Measurements from ENCODE around the gene SPRYD3.
"Not testable (repeated sequence)": the region's sequence is repeated elsewhere in the genome, so short reads cannot be mapped to it uniquely, and the experiment has no call there.

The SPRYD3 gene

GRCh38 chr12:53049571-53050318, 29.4 kb downstream of the SPRYD3 start, which contains the start of gene TNS2:
TSS of gene TNS2 (plus strand) at chr12:53050065. CDS start at chr12:53050186, 121 bp downstream.
- no peak for DNase-seq

- no peak for DNase-seq
These were observed 30.3 kb downstream of the SPRYD3 start for GRCh38 chr12:53048780-53049401.

- no peak for DNase-seq
These were observed 31.0 kb downstream of the SPRYD3 start for GRCh38 chr12:53048033-53048779.

GRCh38 chr12:53047221-53048032, 31.8 kb downstream of the SPRYD3 start:
- DNase-seq, result peak; percentile 51 to 69 (median 65)

GRCh38 chr12:53046655-53047220, 32.5 kb downstream of the SPRYD3 start:
- DNase-seq, result peak in 3 of 5 experiments; percentile 22 to 57 (median 55)

GRCh38 chr12:53045696-53046045, 33.5 kb downstream of the SPRYD3 start:
- no peak for DNase-seq

GRCh38 chr12:53044896-53045695, 34.1 kb downstream of the SPRYD3 start:
- DNase-seq, result no peak

- no peak for DNase-seq
These were observed 35.1 kb downstream of the SPRYD3 start for GRCh38 chr12:53044052-53044581.

- DNase-seq, result no peak
These were observed 36.4 kb downstream of the SPRYD3 start for GRCh38 chr12:53042607-53043454.

- DNase-seq, result no peak
These were observed 39.3 kb downstream of the SPRYD3 start for GRCh38 chr12:53039851-53040250.

- DNase-seq, result no peak
These were observed 42.4 kb downstream of the SPRYD3 start for GRCh38 chr12:53036802-53037201.

GRCh38 chr12:53034459-53034858, 44.7 kb downstream of the SPRYD3 start:
- DNase-seq, result no peak

- not testable (repeated sequence) for DNase-seq
These were observed 45.4 kb downstream of the SPRYD3 start for GRCh38 chr12:53033832-53034231.

GRCh38 chr12:53031616-53032015, 47.6 kb downstream of the SPRYD3 start:
- no peak for DNase-seq

- DNase-seq, result not testable (repeated sequence)
These were observed 52.2 kb downstream of the SPRYD3 start for GRCh38 chr12:53027014-53027413.

- DNase-seq, result no peak
These were observed 53.9 kb downstream of the SPRYD3 start for GRCh38 chr12:53025250-53025649.

- no peak for DNase-seq
These were observed 64.5 kb downstream of the SPRYD3 start for GRCh38 chr12:53014709-53015108.
